Astrocyte (in vitro differentiated cells and primary cell): Measurements from ENCODE around the gene DLGAP1. TPM values are rescaled to one million over a fixed set of nuclear protein-coding genes. Genes with fewer than 3 reads are reported as not detected.
A peak's percentile ranks its signal among the peaks of the same experiment; 100 is the strongest.

Source experiments
- DNase-seq: peaks from one replicate; pipeline ENCODE4 v3.0.0-alpha.2; 2010; ENCODE audit warnings: low read depth
- FAIRE-seq: peaks from 2 replicates; lab custom pipeline; 2011; peaks lifted over from hg19 to GRCh38; lab: Jason Lieb, UNC
- H2AFZ ChIP-seq: 2 replicates; pipeline ENCODE4 v1.6.0; 2012; ENCODE audit warnings: low read depth, low read length, inconsistent platforms
- H3K27ac ChIP-seq: 2 replicates; pipeline ENCODE4 v1.5.1; 2011; ENCODE audit warnings: low read depth, low read length, inconsistent platforms
- H3K27me3 ChIP-seq: 2 replicates; pipeline ENCODE4 v1.6.0; 2011; ENCODE audit warnings: low read length, inconsistent platforms; ENCODE audit not compliant: insufficient read depth
- H3K36me3 ChIP-seq: 2 replicates; pipeline ENCODE4 v1.5.1; 2011; ENCODE audit warnings: low read length, inconsistent platforms; ENCODE audit not compliant: insufficient read depth
- H3K4me1 ChIP-seq: 2 replicates; pipeline ENCODE4 v1.5.1; 2011; ENCODE audit warnings: low read length, inconsistent platforms; ENCODE audit not compliant: insufficient read depth
- H3K4me2 ChIP-seq: 2 replicates; pipeline ENCODE4 v1.6.0; 2012; ENCODE audit warnings: low read length, inconsistent platforms
- H3K4me3 ChIP-seq: 2 replicates; pipeline ENCODE4 v1.5.1; 2011; ENCODE audit warnings: low read depth, mild to moderate bottlenecking, low read length, inconsistent platforms; ENCODE audit not compliant: insufficient read depth
- H3K79me2 ChIP-seq: 2 replicates; pipeline ENCODE4 v1.6.0; 2012; ENCODE audit warnings: mild to moderate bottlenecking, low read length, inconsistent platforms; ENCODE audit not compliant: insufficient read depth
- H3K9ac ChIP-seq: 2 replicates; pipeline ENCODE4 v1.6.0; 2012; ENCODE audit warnings: mild to moderate bottlenecking, low read length, inconsistent platforms
- H3K9me3 ChIP-seq: 2 replicates; pipeline ENCODE4 v1.5.1; 2012; ENCODE audit warnings: low read depth, mild to moderate bottlenecking, low read length, inconsistent platforms; ENCODE audit not compliant: insufficient read depth
- H4K20me1 ChIP-seq: 2 replicates; pipeline ENCODE4 v1.6.0; 2012; ENCODE audit warnings: low read length, inconsistent platforms; ENCODE audit not compliant: insufficient read depth
- H3K27ac Mint-ChIP-seq: one replicate; pipeline ENCODE4 v1.8.0; 2021; ENCODE audit warnings: mild to moderate bottlenecking, mixed read lengths; ENCODE audit not compliant: unreplicated experiment
- H3K27me3 Mint-ChIP-seq: one replicate; pipeline ENCODE4 v1.8.0; 2021; ENCODE audit warnings: low read depth, mixed read lengths; ENCODE audit not compliant: unreplicated experiment
- H3K36me3 Mint-ChIP-seq: one replicate; pipeline ENCODE4 v1.8.0; 2021; ENCODE audit warnings: low read depth, mixed read lengths; ENCODE audit not compliant: unreplicated experiment
- H3K4me1 Mint-ChIP-seq: one replicate; pipeline ENCODE4 v1.8.0; 2021; ENCODE audit warnings: low read depth, mixed read lengths; ENCODE audit not compliant: unreplicated experiment
- H3K4me3 Mint-ChIP-seq: one replicate; pipeline ENCODE4 v1.8.0; 2021; ENCODE audit warnings: mild to moderate bottlenecking, moderate library complexity, mixed read lengths; ENCODE audit not compliant: unreplicated experiment
- H3K9me3 Mint-ChIP-seq: one replicate; pipeline ENCODE4 v1.8.0; 2021; ENCODE audit warnings: mild to moderate bottlenecking, mixed read lengths; ENCODE audit not compliant: unreplicated experiment
- EZH2 ChIP-seq: IDR thresholded peaks from 2 replicates; pipeline ENCODE4 v1.6.1; 2012; ENCODE audit warnings: mild to moderate bottlenecking, low read length, inconsistent platforms; ENCODE audit not compliant: insufficient read depth
- total RNA-seq: library from RNA; stranded (reverse); gene quantifications from 2 replicates; pipeline ENCODE4 v1.2.1, GENCODE V29; 2021
- TF ChIP-seq, protein P1 (sequence below): IDR thresholded peaks from 2 replicates; pipeline ENCODE4 v1.5.1; 2011; ENCODE audit warnings: low read depth, mild to moderate bottlenecking, inconsistent platforms, low read length, moderate library complexity; ENCODE audit not compliant: insufficient read depth

The DLGAP1 gene
- total RNA-seq, 1 donor from 2014 or later: 2.3 TPM

DNA sequence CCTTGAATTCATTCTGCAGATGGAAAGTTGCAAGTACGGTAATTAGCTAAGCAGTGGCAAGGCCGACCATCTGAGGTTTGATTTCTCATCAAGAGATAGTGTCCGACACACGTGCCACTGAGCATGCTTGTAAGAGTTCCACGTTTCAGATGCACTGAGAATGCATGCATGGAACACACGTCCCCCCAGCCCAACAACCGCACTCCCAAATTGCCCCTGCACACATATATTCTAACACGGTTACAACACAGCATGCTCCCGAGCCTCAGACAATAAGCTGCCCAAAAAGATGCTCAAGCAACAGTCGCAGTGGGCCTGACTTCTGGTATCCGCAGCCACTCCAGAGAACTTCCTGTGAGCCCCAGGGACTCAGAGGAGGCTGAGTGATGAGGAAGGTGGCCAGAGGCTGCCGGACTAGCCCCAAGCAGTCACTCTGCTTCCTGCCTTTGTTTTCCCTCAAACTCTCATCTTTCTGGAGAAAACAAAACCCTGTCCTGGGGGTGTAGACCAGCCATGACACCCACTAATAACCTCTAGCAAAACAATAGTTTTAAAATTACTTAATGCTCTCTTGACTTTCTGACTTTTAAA is 801.2 kb downstream of the DLGAP1 start:
- Mint-ChIP-seq H3K27ac (peak overlapping the region; percentile 80), H3K27me3 (no peaks in the 10 kb centered on the region), H3K4me1 (peaks cover 35% of the 10 kb centered on the region), H3K4me3 (peak overlapping the region; percentile 28), H3K36me3 (no peaks in the 10 kb centered on the region), H3K9me3 (no peaks in the 10 kb centered on the region)
- Histone ChIP-seq H3K27me3 (no peaks in the 10 kb centered on the region), H3K4me1 (peaks cover 38% of the 10 kb centered on the region), H3K4me3 (no peak overlapping the region), H3K79me2 (no peaks in the 10 kb centered on the region), H3K4me2 (peak overlapping the region; percentile 74), H3K36me3 (no peaks in the 10 kb centered on the region), H3K27ac (peak overlapping the region; percentile 94), H2AFZ (no peak overlapping the region), H3K9me3 (no peaks in the 10 kb centered on the region), H4K20me1 (no peaks in the 10 kb centered on the region), H3K9ac (no peak overlapping the region)
- DNase-seq (no peak), FAIRE-seq (no peak)
- no peak for TF ChIP-seq EZH2
- TF ChIP-seq, protein P1, sequence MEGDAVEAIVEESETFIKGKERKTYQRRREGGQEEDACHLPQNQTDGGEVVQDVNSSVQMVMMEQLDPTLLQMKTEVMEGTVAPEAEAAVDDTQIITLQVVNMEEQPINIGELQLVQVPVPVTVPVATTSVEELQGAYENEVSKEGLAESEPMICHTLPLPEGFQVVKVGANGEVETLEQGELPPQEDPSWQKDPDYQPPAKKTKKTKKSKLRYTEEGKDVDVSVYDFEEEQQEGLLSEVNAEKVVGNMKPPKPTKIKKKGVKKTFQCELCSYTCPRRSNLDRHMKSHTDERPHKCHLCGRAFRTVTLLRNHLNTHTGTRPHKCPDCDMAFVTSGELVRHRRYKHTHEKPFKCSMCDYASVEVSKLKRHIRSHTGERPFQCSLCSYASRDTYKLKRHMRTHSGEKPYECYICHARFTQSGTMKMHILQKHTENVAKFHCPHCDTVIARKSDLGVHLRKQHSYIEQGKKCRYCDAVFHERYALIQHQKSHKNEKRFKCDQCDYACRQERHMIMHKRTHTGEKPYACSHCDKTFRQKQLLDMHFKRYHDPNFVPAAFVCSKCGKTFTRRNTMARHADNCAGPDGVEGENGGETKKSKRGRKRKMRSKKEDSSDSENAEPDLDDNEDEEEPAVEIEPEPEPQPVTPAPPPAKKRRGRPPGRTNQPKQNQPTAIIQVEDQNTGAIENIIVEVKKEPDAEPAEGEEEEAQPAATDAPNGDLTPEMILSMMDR: no peak

DNA sequence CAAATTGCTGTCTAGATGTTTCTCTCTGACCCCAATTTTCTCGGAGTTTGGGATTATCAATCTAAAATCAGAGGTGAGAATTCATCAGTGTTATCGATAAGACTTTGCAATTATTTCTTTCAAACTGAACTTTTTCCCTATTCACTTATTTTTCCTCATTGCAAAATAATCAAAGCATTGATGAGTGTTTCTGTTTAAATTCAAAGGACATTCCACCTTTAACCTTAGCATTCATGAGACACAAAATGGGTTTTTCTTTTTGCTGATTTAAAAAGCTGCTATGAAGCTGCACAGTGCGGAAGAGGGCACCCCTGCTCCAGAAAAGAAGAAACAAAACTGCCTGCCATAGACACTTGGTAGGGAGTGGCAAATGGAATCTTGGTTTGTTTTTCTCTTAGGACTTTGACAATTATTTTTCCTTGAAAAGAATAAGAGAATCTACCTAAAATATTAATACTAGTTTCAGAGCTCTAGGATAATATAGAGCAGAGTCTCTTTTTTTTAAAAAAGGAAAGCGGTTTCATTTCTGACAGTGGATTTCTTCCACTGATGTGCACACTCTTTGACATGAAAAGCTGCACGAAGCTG is 801.8 kb downstream of the DLGAP1 start:
- no peaks in the 10 kb centered on the region for H3K27me3 Mint-ChIP-seq
- peak overlapping the region; percentile 20 for H3K4me3 ChIP-seq
- H3K79me2 ChIP-seq: no peaks in the 10 kb centered on the region
- H4K20me1 ChIP-seq: no peaks in the 10 kb centered on the region
- H3K27ac ChIP-seq: peak overlapping the region; percentile 94
- no peaks in the 10 kb centered on the region for H3K27me3 ChIP-seq
- H3K4me1 Mint-ChIP-seq: peaks cover 35% of the 10 kb centered on the region
- H3K4me2 ChIP-seq: peak overlapping the region; percentile 74
- H2AFZ ChIP-seq: no peak overlapping the region
- H3K9ac ChIP-seq: peak overlapping the region; percentile 78
- no peak for FAIRE-seq
- TF ChIP-seq EZH2: no peak
- TF ChIP-seq, protein P1: no peak
- no peaks in the 10 kb centered on the region for H3K36me3 Mint-ChIP-seq
- DNase-seq: no peak
- peaks cover 40% of the 10 kb centered on the region for H3K4me1 ChIP-seq
- H3K4me3 Mint-ChIP-seq: peak overlapping the region; percentile 73
- H3K36me3 ChIP-seq: no peaks in the 10 kb centered on the region
- no peaks in the 10 kb centered on the region for H3K9me3 ChIP-seq
- peak overlapping the region; percentile 96 for H3K27ac Mint-ChIP-seq
- no peaks in the 10 kb centered on the region for H3K9me3 Mint-ChIP-seq
